Loucy (cell line): ENCODE results near the gene LITAFD.

Source experiments
- H2AFZ ChIP-seq: fragments of 200-600 bp; sonication (generic); 2 replicates; pipeline ENCODE4 v1.6.0; 2016; ENCODE audit warnings: antibody characterized with exemption, mild to moderate bottlenecking, low read length, moderate library complexity
- H3F3A ChIP-seq: fragments of 200-600 bp; 2 replicates; pipeline ENCODE4 v1.6.0; 2016; ENCODE audit warnings: antibody characterized with exemption, low read depth, mild to moderate bottlenecking
- H3K27me3 ChIP-seq: fragments of 200-600 bp; sonication (generic); 2 replicates; pipeline ENCODE4 v1.6.1; 2014; ENCODE audit warnings: low read length, mild to moderate bottlenecking; ENCODE audit not compliant: insufficient read depth, poor library complexity, severe bottlenecking
- H3K36me3 ChIP-seq: fragments of 200-600 bp; sonication (generic); 2 replicates; pipeline ENCODE4 v1.6.1; 2016; ENCODE audit warnings: low read length; ENCODE audit not compliant: insufficient read depth
- H3K4me1 ChIP-seq: fragments of 200-600 bp; sonication (generic); 2 replicates; pipeline ENCODE4 v1.5.1; 2014; ENCODE audit warnings: low read length, mild to moderate bottlenecking; ENCODE audit not compliant: insufficient read depth, poor library complexity, severe bottlenecking
- H3K4me2 ChIP-seq: fragments of 200-600 bp; sonication (generic); 2 replicates; pipeline ENCODE4 v1.6.0; 2014; ENCODE audit warnings: antibody characterized with exemption, low read length, low read depth, mild to moderate bottlenecking; ENCODE audit not compliant: poor library complexity, severe bottlenecking
- H3K4me3 ChIP-seq: fragments of 200-600 bp; sonication (generic); 2 replicates; pipeline ENCODE4 v1.5.1; 2014; ENCODE audit warnings: low read length, mild to moderate bottlenecking, mixed read lengths; ENCODE audit not compliant: poor library complexity, severe bottlenecking
- H3K79me2 ChIP-seq: fragments of 200-600 bp; sonication (generic); 2 replicates; pipeline ENCODE4 v1.6.1; 2014; ENCODE audit warnings: low read length; ENCODE audit not compliant: insufficient read depth
- H3K9ac ChIP-seq: fragments of 200-600 bp; sonication (generic); 2 replicates; pipeline ENCODE4 v1.6.0; 2014; ENCODE audit warnings: mild to moderate bottlenecking, low read depth, low read length, moderate library complexity; ENCODE audit not compliant: poor library complexity, severe bottlenecking
- H3K9me2 ChIP-seq: fragments of 200-600 bp; sonication (generic); replicated peaks from 2 replicates; pipeline ENCODE4 v1.6.1; 2016; ENCODE audit warnings: low read depth, low read length, mixed read lengths
- H3K9me3 ChIP-seq: fragments of 200-600 bp; sonication (generic); 2 replicates; pipeline ENCODE4 v1.6.1; 2014; ENCODE audit warnings: mild to moderate bottlenecking, antibody characterized with exemption, low read length, low read depth; ENCODE audit not compliant: insufficient read depth
- H4K20me1 ChIP-seq: fragments of 200-600 bp; sonication (generic); 2 replicates; pipeline ENCODE4 v1.6.0; 2014; ENCODE audit warnings: antibody characterized with exemption, low read length, mild to moderate bottlenecking; ENCODE audit not compliant: insufficient read depth, poor library complexity, severe bottlenecking
- CTCF ChIP-seq: fragments of 200-600 bp; sonication (generic); conservative IDR thresholded peaks from 2 replicates; pipeline ENCODE4 v1.5.1; 2014; ENCODE audit warnings: mild to moderate bottlenecking, antibody characterized with exemption, low read length
- EZH2phosphoT487 ChIP-seq: fragments of 200-600 bp; IDR thresholded peaks from 2 replicates; pipeline ENCODE4 v1.6.1; 2018; ENCODE audit warnings: antibody characterized with exemption, mild to moderate bottlenecking, moderate library complexity, borderline replicate concordance

LITAFD gene

GRCh38 chr16:8893426-8893825, 11.3 kb downstream of the LITAFD start:
- Histone ChIP-seq H3K36me3 (peaks cover 39% of the 10 kb centered on the region; the same call in 1 of the 2 replicates), H3K4me2 (no peak overlapping the region), H3K9ac (no peak overlapping the region)

GRCh38 chr16:8893976-8894690, 12.0 kb downstream of the LITAFD start:
- no peaks in the 10 kb centered on the region for H3F3A ChIP-seq
- no peaks in the 10 kb centered on the region for H3K4me1 ChIP-seq
- no peaks in the 10 kb centered on the region for H3K9me3 ChIP-seq
- H2AFZ ChIP-seq, result no peak overlapping the region
- H3K4me3 ChIP-seq, result no peak overlapping the region
- H3K4me2 ChIP-seq, result no peak overlapping the region
- no peaks in the 10 kb centered on the region for H3K79me2 ChIP-seq
- no peaks in the 10 kb centered on the region for H3K9me2 ChIP-seq
- H3K36me3 ChIP-seq, result peaks cover 46% of the 10 kb centered on the region; the same call in 1 of the 2 replicates
- H3K9ac ChIP-seq, result no peak overlapping the region
- TF ChIP-seq EZH2phosphoT487 (no peak), CTCF (no peak)
- no peaks in the 10 kb centered on the region for H4K20me1 ChIP-seq
- H3K27me3 ChIP-seq, result no peaks in the 10 kb centered on the region

More at GRCh38 chr16:8893426-8893825, 11.3 kb downstream of the LITAFD start:
- Histone ChIP-seq H3K79me2 (no peaks in the 10 kb centered on the region), H3K27me3 (no peaks in the 10 kb centered on the region), H2AFZ (no peak overlapping the region), H4K20me1 (no peaks in the 10 kb centered on the region), H3F3A (no peaks in the 10 kb centered on the region), H3K9me3 (no peaks in the 10 kb centered on the region), H3K9me2 (no peaks in the 10 kb centered on the region), H3K4me1 (no peaks in the 10 kb centered on the region), H3K4me3 (no peak overlapping the region)
- TF ChIP-seq CTCF (no peak), EZH2phosphoT487 (no peak)

GRCh38 chr16:8894736-8895334, 12.7 kb downstream of the LITAFD start:
- Histone ChIP-seq H3K79me2 (no peaks in the 10 kb centered on the region), H3K4me1 (no peaks in the 10 kb centered on the region), H3K9me3 (no peaks in the 10 kb centered on the region), H3K9ac (no peak overlapping the region), H3K27me3 (no peaks in the 10 kb centered on the region), H3K36me3 (peaks cover 53% of the 10 kb centered on the region; the same call in 1 of the 2 replicates), H3K4me2 (no peak overlapping the region), H3F3A (no peaks in the 10 kb centered on the region), H4K20me1 (no peaks in the 10 kb centered on the region), H3K9me2 (no peaks in the 10 kb centered on the region), H2AFZ (no peak overlapping the region), H3K4me3 (no peak overlapping the region)
- TF ChIP-seq CTCF (no peak), EZH2phosphoT487 (no peak)
